Heart right ventricle (tissue), 16 donors: ENCODE results near the gene DCTN4. TPM values are rescaled to one million over a fixed set of nuclear protein-coding genes. Genes with fewer than 3 reads are reported as not detected.

ENCODE experiments used
- ATAC-seq, 8 donors: fragments of 200-7000 bp; cut with Tn5 transposase; one replicate each; pipeline ENCODE4 v1.9.1; 2020; ENCODE audit warnings: mild to moderate bottlenecking in 8 of 8, moderate library complexity in 8 of 8, moderate number of reproducible peaks in 1 of 8
- DNase-seq, 2 donors: peaks; one replicate each; pipeline ENCODE4 v3.0.0-alpha.2; 2020
- H3K27ac ChIP-seq, 10 donors: fragments of 200-600 bp; sonication (generic) in 2 of 10; one replicate each; pipeline versions ENCODE4 v1.5.0 to v1.8.0; 2020 to 2022; ENCODE audit warnings: mild to moderate bottlenecking in 3 of 10
- H3K27me3 ChIP-seq, 7 donors: fragments of 200-600 bp; one replicate each; pipeline ENCODE4 v1.8.0; 2021 to 2022; ENCODE audit warnings: mild to moderate bottlenecking in 2 of 7
- H3K36me3 ChIP-seq, 9 donors: fragments of 200-600 bp; sonication (generic) in 1 of 9; one replicate each; pipeline versions ENCODE4 v1.5.0 to v1.8.0; 2020 to 2022; ENCODE audit warnings: mild to moderate bottlenecking in 2 of 9
- H3K4me1 ChIP-seq, 9 donors: fragments of 200-600 bp; sonication (generic) in 1 of 9; one replicate each; pipeline versions ENCODE4 v1.5.0 to v1.8.0; 2020 to 2022; ENCODE audit warnings: mild to moderate bottlenecking in 4 of 9
- H3K4me3 ChIP-seq, 10 donors: fragments of 200-600 bp; sonication (generic) in 2 of 10; one replicate each; pipeline versions ENCODE4 v1.5.0 to v1.8.0; 2020 to 2022; ENCODE audit warnings: mild to moderate bottlenecking in 7 of 10, moderate library complexity in 2 of 10
- H3K9me3 ChIP-seq, 11 donors: fragments of 200-600 bp in 10 of 11; sonication (generic) in 2 of 11; one replicate each; pipeline versions ENCODE4 v1.5.0 to v1.8.0; 2013 to 2022; ENCODE audit warnings: mild to moderate bottlenecking in 2 of 11, control low read depth in 1 of 11, moderate library complexity in 1 of 11
- CTCF ChIP-seq, 9 donors: fragments of 200-600 bp; sonication (generic) in 2 of 9; IDR thresholded peaks; one replicate each; pipeline versions ENCODE4 v1.5.0 to v1.8.0; 2021 to 2022; ENCODE audit warnings: antibody characterized with exemption in 9 of 9, mild to moderate bottlenecking in 5 of 9, moderate library complexity in 1 of 9
- WGBS, 2 donors: extraction: QIAGEN DNeasy Blood & Tissue Kit; methylation state at CpG; one replicate each; pipeline ENCODE4 v1.1.7; 2013; ENCODE audit warnings: inconsistent platforms in 1 of 2; 5-methylcytosine and 5-hydroxymethylcytosine counted together
- intact Hi-C, 10 donors: fragments of 100-400 bp; cut with DNase I; formaldehyde crosslinking; loops; one replicate each; pipeline versions ENCODE4 v1.11.1 to v1.14.2; 2022
- polyA plus RNA-seq, 2 donors: library from polyadenylated mRNA; stranded (reverse); fragments of 200-250 nt; gene quantifications; one replicate each; pipeline ENCODE4 v1.2.3, GENCODE V29; 2013
- total RNA-seq, 10 donors: library from RNA; stranded (reverse); fragmentation: NEBNext Ultra II Directional in 3 of 10; extraction: Animal tissue kit (Norgen Biotek cat#: 25700) in 3 of 10; gene quantifications; one replicate each; pipeline versions ENCODE4 v1.2.1 to v1.2.4, GENCODE V29; 2021 to 2023
- donor health status: Arrhythmogenic right ventricular cardiomyopathy.
- donor health status: ischemic (EF 13 %, LVEDD 7.1; RV severe dilation, severe dysfunction).
- donor health status: healthy with polysubstance abuse.
- donor health status: DM: no; HTN: yes; CAD: no.
- donor health status: DM: no; HTN: no; CAD: no.
- donor health status: ischemic (EF 25% LVEDD 6.9; RV normal size, moderate dysfunction).
- donor health status: ischemic (EF 25% LVEDD 5.7; RV mildly dilated, moderate dysfunction).
- donor health status: healthy.
- donor health status: DM: yes; HTN: yes; CAD: no.
- donor health status: Ischemic cardiomyopathy.
- donor health status: ischemic (EF 35%, LVEDD 5.7; RV mildly dilated, moderate dysfunction).
- donor health status: nonischemic (EF 11% LVEDD 7.7; RV severe dilation, severe dysfunction).
- donor health status: DM: yes; HTN: yes; CAD: no.
- donor health status: PGD.
- donor health status: ischemic (EF 29% LVEDD 5.4; RV normal size, mild dysfunction).
- donor health status: nonischemic (EF 23%, LVEDD 6.1; RV moderate dilation, normal function).

The DCTN4 gene
- total and polyA plus RNA-seq, 12 donors, result 20.0 to 68.3 (median 56.7) TPM

- peaks cover 0 to 47% (median 28%) of the 10 kb centered on the region in 9 donors for H3K36me3 ChIP-seq
- H3K4me1 ChIP-seq, result peaks cover 4 to 61% (median 29%) of the 10 kb centered on the region in 9 donors
- TF ChIP-seq CTCF (IDR thresholded peaks at IDR 0.05), result no peak
- DNase-seq (no peak), ATAC-seq (no peak)
- H3K27ac ChIP-seq, result peak overlapping the region in 4 of 10 donors; percentile 90 to 94 (median 94)
- no peaks in the 10 kb centered on the region for H3K9me3 ChIP-seq
- H3K4me3 ChIP-seq, result peak overlapping the region in 7 of 10 donors; percentile 57 to 88 (median 74)
- intact Hi-C loops, result no loop called here
- no peaks in the 10 kb centered on the region for H3K27me3 ChIP-seq
- 65 to 79% methylated on average over 1 of the region's 1 CpG for WGBS, 2 donors
These were observed 1.6 kb downstream of the DCTN4 start for GRCh38 chr5:150757087-150757649.

GRCh38 chr5:150753863-150754262 is 5.0 kb downstream of the DCTN4 start:
- no peak for DNase-seq
- no peak for ATAC-seq
- no peak overlapping the region for H3K27ac ChIP-seq
- H3K4me3 ChIP-seq, result no peak overlapping the region
- peaks cover 0 to 80% (median 43%) of the 10 kb centered on the region in 9 donors for H3K36me3 ChIP-seq
- no peaks in the 10 kb centered on the region for H3K9me3 ChIP-seq
- intact Hi-C loops, result no loop called here
- TF ChIP-seq CTCF (IDR thresholded peaks at IDR 0.05), result no peak
- 86 to 93% methylated on average over 1 of the region's 1 CpG for WGBS, 2 donors
- H3K4me1 ChIP-seq, result peaks cover 4 to 70% (median 45%) of the 10 kb centered on the region in 9 donors
- no peaks in the 10 kb centered on the region for H3K27me3 ChIP-seq

GRCh38 chr5:150753463-150753862 is 5.4 kb downstream of the DCTN4 start:
- WGBS, 2 donors, result 92% methylated on average over 5 of the region's 5 CpGs
- intact Hi-C loops, result no loop called here
- H3K27me3 ChIP-seq, result no peaks in the 10 kb centered on the region
- DNase-seq, result no peak
- H3K4me1 ChIP-seq, result peaks cover 4 to 70% (median 45%) of the 10 kb centered on the region in 9 donors
- no peak overlapping the region for H3K27ac ChIP-seq
- H3K9me3 ChIP-seq, result no peaks in the 10 kb centered on the region
- no peak for ATAC-seq
- H3K36me3 ChIP-seq, result peaks cover 0 to 84% (median 43%) of the 10 kb centered on the region in 9 donors
- TF ChIP-seq CTCF (IDR thresholded peaks at IDR 0.05), result no peak
- no peak overlapping the region for H3K4me3 ChIP-seq

- DNase-seq, result no peak
- no peak for ATAC-seq
- Histone ChIP-seq H3K36me3 (peaks cover 0 to 79% (median 43%) of the 10 kb centered on the region in 9 donors), H3K27ac (peak overlapping the region in 1 of 10 donors; percentile 9), H3K4me3 (no peak overlapping the region), H3K27me3 (no peaks in the 10 kb centered on the region), H3K4me1 (peaks cover 0 to 52% (median 28%) of the 10 kb centered on the region in 9 donors), H3K9me3 (no peaks in the 10 kb centered on the region)
- intact Hi-C loops, result no loop called here
- 51 to 55% methylated on average over 3 of the region's 3 CpGs for WGBS, 2 donors
- TF ChIP-seq CTCF (IDR thresholded peaks at IDR 0.05), result no peak
These were observed 7.5 kb downstream of the DCTN4 start for GRCh38 chr5:150751096-150751891.
